NCI-H226 (cell line): ENCODE measurements around the gene PLXDC2.
"Not testable (repeated sequence)": the region's sequence is repeated elsewhere in the genome, so short reads cannot be mapped to it uniquely, and the experiment has no call there.

Source experiments
- DNase-seq: peaks from one replicate; pipeline ENCODE4 v3.0.0-alpha.2; 2015

The PLXDC2 gene

DNA sequence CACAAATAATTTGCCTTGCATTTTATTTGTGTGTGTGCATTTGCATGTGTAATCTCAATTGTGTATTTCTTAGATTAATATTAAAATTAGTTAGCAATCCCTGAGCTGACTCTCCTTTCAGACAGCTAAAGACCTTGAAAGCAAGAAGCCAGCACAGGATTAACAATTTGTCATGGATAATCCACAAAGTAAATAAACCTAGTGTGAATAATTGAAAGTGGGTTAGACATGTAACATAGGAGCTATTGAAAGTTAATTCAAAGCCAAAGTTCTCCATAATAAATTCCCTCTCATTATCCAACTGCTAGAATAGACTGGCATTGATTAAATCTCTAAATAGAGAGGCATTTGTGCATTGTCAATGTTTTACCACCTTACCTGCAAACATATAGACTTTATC lies 326.1 kb downstream of the PLXDC2 start:
- DNase-seq: no peak

DNA sequence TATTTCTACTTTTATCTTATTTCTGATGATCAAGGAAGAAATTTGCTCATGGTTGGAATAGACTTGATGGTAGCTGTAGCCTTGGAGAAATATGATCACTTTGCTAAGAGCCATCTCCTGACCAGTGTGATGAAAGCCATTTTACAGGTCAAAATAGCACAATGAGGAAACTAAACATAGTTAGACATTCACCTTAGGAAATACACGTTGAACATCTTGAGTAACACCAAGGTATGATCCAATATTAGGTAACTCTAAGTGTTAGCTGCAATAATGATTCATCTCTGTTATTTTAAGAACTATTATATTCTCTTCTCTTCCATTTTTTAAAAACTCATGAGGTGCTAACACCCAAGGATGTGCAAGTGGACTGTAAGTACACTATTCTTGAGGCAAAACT lies 328.0 kb downstream of the PLXDC2 start:
- DNase-seq: no peak

GRCh38 chr10:20146004-20146403 lies 329.8 kb downstream of the PLXDC2 start:
- DNase-seq: no peak

GRCh38 chr10:20147684-20148083 lies 331.5 kb downstream of the PLXDC2 start:
- DNase-seq: peak; percentile 60

GRCh38 chr10:20156511-20156910 lies 340.3 kb downstream of the PLXDC2 start:
- no peak for DNase-seq

GRCh38 chr10:20157314-20157713 lies 341.1 kb downstream of the PLXDC2 start:
- peak; percentile 81 for DNase-seq

DNA sequence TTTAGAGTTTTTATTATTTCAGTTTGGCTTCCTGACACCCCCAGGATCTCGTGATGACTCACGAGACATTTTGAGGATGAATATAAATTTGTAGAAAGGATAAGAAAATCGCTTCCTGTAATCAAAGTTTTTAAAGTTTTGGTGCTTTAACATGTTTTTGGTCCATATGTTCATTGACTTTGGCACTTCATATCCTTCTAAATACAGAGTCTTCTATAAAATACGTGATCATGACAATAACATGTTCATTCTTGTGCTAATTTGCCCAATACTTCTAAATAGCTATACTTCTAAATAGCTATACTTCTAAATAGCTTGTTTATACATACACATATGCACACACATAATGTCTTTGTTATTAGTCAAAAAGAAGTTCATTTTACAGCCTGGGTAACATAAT lies 341.9 kb downstream of the PLXDC2 start:
- no peak for DNase-seq

DNA sequence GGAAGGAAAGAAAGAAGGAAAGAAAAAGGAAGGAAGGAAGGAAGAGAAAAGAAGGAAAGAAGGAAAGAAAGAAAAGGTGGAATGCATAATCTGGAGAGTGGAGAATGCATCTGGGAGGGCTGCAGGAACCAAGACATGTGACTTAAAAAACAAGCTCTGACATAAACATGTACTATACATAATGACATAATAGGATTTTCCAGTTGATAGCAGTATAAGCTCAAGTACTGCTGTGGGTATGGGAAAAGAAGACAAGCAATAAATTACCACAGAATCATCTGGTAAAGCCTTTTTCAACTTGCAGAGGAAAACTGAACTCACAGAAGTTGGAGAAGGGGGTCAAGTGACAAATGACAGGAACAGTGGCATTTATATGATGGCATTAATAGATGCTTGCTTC lies 345.9 kb downstream of the PLXDC2 start:
- DNase-seq: no peak

DNA sequence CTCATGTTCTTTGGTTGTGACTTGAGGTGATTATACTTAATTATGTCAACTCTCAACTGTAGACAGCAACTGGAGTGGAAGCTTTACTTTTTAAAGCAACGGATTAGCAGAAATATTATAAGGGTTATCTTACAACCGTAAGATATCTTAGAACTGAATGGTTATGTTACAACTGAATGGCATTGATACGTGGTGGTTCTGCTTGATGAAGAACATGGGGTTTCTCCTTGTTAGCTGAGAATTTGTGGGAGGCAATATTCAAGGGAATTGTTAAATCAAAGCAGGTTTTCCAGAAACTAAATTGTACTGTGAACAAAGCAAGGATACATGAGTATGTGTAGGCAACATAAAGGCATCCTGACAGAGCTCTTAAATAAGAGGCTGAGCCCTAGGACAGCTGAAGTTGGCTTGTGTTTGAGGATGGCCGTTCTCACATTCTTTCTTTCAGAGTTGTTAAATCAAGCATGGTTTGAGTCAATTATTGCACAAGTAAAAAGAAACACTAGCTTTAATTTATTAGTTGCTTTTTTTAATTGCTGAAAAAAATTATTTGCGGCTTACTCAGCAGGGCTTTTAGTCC lies 350.0 kb downstream of the PLXDC2 start:
- DNase-seq: no peak

GRCh38 chr10:20170661-20171060 lies 354.4 kb downstream of the PLXDC2 start:
- no peak for DNase-seq

GRCh38 chr10:20173046-20173445 lies 356.8 kb downstream of the PLXDC2 start:
- DNase-seq: no peak

DNA sequence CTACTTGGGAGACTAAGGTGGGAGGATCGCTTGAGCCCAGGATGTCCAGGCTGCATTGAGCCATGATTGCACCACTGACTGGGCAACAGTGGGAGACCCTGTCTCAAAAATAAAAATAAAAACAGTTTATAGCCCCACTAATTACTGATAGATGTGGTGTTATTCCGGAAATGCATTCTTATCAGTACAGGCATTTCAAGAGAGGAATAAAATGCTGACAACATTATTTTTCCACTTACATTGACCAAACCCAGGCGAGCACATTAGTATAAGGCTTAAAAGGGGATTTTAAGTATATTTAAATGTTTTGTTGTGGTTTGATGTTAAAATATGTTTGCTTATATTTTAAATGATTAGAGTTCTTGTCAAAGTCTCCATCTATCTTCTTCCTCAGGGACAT lies 359.5 kb downstream of the PLXDC2 start:
- no peak for DNase-seq

DNA sequence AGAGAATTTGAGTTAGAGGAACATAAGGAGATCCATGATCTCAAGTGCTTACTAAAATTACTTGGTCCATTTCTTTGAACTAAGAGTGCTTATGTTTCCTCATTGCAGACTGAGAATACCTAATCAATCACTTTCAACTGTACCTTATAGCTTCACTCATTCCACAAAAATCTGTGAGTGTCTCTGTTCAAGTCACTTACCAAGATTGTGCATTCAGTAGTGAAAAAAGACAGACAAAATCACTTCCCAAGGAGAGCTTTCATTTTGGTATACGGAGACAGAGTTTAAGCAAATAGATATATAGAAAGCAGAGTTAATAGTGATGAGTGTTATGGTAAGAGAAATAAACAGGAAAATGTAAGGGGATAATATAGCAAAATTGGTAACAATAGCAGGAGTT lies 364.5 kb downstream of the PLXDC2 start:
- DNase-seq: no peak

GRCh38 chr10:20181434-20181833 lies 365.2 kb downstream of the PLXDC2 start:
- no peak for DNase-seq

GRCh38 chr10:20185116-20185515 lies 368.9 kb downstream of the PLXDC2 start:
- peak; percentile 67 for DNase-seq

DNA sequence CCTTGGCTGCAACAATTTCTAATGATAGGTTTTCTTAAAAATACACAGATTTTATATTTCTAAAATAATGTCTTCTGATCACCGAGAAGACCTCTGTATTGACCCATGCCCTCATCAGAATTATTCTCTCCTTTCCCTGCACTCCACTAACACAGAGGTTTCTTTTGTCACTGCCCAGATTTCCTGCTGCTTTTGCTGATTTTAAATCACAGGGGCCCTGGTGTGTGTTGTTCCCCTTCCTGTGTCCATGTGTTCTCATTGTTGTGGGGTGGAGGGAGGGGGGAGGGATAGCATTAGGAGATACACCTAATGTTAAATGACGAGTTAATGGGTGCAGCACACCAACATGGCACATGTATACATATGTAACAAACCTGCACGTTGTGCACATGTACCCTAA lies 375.2 kb downstream of the PLXDC2 start:
- DNase-seq: not testable (repeated sequence)

GRCh38 chr10:20195076-20195475 lies 378.8 kb downstream of the PLXDC2 start:
- DNase-seq: no peak

DNA sequence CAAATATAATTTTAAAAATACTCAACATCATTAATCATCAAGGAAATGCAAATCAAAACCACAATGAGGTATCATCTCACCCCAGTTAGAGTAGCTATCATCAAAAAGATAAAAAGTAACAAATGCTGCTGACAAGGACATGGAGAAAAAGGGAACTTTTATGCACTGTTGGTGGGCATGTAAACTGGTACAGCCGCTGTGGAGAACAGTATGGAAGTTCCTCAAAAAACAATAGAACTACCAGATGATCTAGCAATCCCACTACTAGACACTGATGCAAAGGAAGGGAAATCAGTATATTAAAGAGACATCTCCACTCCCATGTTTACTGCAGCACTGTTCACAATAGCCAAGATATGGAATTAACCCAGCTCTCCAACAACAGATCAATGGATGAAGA lies 384.5 kb downstream of the PLXDC2 start:
- no peak for DNase-seq

DNA sequence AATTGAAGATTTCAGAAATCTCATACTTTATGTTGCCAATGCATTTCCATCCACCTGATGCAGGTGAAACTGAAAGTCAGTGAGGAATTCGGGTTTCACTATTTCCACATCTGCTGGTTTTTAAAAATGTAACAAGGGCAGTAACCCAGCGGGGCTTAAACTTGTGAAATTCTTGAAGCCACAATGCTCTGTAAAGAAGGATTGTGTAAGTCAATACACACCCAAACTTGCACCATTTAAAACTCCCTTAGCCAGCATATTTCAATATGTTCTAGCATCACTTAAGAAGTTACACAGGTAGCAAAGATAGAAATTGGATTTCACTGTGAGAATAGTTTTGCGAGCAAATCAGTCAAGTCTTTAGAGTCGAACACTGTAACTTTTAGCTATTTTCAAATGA lies 386.1 kb downstream of the PLXDC2 start:
- no peak for DNase-seq

GRCh38 chr10:20207653-20208052 lies 391.4 kb downstream of the PLXDC2 start:
- DNase-seq: no peak

DNA sequence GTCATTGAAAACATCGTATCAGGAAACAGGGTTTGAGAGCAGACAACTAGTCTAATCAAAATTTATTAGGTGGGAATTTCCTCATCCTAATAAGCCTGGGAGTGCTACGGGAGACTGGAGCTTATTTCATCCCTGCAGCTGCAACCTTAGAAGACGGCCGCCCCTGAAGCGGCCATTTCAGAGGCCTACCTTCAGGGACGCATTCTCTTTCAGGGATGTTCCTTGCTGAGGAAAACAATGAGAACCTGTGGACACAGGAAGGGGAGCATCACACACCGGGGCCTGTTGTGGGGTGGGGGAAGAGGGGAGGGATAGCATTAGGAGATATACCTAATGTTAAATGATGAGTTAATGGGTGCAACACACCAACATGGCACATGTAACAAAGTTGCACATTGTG lies 392.9 kb downstream of the PLXDC2 start:
- not testable (repeated sequence) for DNase-seq

DNA sequence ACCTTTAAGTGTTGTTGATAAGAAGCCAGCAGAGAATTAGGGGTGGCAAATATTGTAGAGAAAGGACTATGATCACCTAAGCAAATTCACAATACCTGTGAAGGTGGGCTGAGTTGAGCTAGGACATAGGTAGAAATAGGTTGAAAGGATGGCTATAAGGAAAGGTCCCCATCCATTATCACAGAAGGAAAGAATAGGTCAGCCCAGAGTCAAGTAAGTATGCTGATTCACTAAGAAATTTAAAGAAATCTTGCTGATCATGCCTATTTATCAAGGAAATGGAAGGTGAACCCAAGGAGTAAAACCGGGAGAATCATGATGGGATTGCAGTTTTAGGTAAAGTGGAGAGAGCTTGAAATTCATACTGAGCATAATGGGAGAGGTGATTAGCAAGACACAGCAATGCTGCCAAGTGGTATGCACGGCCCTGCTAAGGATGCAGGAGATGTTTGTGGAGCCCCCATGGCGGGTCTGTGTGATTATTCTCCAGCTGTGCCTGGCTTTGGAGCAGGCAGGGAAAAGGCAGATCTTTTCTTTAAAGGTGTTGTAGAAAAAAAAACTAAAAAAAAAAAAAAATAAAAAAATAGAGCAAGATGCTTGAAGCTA lies 399.4 kb downstream of the PLXDC2 start:
- no peak for DNase-seq

DNA sequence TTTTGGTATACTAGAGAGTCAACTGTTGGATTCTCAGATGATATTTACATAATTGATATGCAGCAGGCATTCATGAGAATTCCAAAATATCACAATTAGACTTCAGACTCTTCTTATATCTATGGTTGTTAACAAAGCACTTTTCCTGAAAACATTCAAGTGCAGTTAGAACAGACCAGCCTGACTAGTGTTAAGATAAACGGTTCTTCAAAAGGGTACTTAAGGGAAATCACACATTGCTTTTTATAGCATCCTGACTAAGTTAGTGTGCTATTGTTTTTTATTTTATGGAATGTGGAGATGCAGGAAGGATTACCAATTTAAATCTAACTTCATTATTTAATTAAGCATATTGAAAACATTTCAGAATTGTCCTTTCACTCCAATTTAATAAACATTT lies 405.1 kb downstream of the PLXDC2 start:
- DNase-seq: no peak

DNA sequence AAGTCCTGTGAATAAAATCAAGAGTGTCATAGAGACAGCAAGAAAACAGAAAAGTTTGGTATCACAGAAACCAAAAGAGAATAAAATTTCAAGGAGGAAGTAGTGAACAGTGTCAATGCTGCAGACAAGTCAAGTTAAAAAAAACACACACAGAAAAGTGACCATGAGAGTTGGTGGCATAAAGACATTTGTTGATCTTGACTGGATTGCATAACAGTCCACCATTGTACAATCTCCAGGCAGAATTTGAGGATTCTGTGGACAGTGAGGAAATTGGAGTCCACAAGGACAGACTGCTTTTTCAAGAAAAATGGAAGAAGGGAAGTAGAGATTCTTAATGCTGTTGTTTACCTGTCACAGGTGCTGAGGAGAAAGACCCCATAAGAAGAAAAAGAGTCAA lies 412.5 kb downstream of the PLXDC2 start:
- DNase-seq: no peak

DNA sequence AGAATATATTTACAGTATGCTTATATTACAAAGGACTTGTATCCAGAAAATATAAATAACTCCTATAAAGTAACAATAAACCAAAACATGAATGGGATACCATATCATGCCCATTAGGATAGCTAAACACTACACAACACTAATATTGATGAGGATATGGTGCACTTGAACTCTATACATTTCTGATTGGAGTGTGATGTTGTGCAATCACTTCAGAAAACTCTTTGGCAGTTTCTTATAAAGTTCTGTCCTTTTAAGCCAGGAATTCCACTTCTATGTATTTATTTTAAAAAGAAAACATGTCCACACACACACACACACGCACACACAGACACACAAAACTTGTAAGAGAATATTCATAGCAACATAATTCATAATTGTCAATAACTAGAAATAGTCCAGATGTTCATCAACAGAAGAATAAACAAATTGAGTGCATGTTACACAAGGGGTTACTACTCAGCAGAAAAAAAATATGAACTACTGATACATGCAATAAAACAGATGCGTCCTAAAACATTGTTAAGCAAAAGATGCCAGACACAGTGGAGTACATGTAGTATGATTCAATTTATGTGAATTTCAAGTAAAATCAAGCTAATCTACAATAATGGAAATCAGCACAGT lies 416.0 kb downstream of the PLXDC2 start:
- DNase-seq: no peak
